ENCODE results near the gene CCDC97. TPM values are rescaled to one million over a fixed set of nuclear protein-coding genes. Genes with fewer than 3 reads are reported as not detected.

Gene CCDC97
- total RNA-seq, 1 experiment from 2014 or later: 16.3 TPM

DNA sequence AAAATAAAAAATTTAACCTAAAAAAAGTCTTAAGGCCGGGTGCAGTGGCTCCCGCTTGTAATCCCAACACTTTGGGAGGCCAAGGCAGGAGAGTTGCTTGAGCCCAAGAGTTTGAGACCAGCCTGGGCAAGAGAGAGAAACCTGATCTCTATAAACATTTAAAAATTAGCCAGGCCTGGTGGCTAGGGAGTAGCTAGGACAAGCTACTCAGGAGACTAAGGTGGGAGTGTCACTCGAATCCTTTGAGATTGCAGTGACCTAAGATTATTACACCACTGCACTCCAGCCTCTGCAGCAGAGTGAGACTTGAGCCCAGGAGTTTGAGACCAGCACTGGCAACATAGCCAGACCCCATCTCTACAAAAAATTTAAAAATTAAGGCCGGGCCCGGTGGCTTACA lies 1.1 kb downstream of the CCDC97 start:
- in situ Hi-C loops (cut with HindIII; ENCODE audit: low pct_unique_long_range_greater_than_20kb, low sequenced_read_pairs): no loop called here
- peak; percentile 40 for DNase-seq (ENCODE audit: low read depth)

DNA sequence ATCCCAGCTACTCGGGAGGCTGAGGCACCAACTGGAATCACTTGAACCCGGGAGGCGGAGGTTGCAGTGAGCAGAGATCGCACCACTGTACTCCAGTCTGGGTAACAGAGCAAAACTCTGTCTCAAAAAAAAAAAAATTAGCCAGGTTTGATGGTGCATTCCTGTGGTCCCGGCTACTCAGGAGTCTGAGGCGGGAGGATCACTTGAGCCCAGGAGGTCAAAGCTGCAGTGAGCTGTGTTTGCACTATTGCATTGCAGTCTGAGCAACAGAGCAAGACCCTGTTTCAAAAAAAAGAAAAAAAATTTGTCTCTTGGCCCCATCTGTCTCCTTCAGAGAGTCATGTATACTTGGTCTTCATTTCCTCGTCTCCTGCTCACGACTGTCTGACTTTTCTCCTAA lies 1.6 kb downstream of the CCDC97 start:
- DNase-seq (ENCODE audit: low read depth): no peak
- in situ Hi-C loops (cut with HindIII; ENCODE audit: low pct_unique_long_range_greater_than_20kb, low sequenced_read_pairs): no loop called here

DNA sequence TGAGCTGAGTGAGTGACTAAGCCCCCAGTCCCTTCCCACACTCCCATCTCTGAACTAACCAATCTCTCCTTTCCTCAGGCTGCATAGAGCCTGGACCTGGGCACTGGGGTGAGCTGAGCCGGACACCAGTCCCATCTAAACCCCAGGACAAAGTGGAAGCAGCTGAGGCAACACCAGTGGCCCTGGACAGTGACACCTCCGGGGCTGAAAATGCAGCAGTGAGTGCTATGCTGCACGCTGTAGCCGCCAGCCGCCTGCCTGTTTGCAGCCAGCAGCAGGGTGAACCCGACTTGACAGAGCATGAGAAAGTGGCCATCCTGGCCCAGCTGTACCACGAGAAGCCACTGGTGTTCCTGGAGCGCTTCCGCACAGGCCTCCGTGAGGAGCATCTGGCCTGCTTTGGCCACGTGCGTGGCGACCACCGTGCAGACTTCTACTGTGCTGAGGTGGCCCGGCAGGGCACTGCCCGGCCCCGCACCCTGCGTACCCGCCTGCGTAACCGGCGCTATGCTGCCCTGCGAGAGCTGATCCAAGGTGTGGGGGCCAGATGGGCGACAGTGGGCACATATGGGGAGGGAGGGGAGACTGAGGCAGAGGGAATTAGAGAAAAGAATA lies 6.4 kb downstream of the CCDC97 start:
- DNase-seq (ENCODE audit: low read depth): no peak
- in situ Hi-C loops (cut with HindIII; ENCODE audit: low pct_unique_long_range_greater_than_20kb, low sequenced_read_pairs): no loop called here

DNA sequence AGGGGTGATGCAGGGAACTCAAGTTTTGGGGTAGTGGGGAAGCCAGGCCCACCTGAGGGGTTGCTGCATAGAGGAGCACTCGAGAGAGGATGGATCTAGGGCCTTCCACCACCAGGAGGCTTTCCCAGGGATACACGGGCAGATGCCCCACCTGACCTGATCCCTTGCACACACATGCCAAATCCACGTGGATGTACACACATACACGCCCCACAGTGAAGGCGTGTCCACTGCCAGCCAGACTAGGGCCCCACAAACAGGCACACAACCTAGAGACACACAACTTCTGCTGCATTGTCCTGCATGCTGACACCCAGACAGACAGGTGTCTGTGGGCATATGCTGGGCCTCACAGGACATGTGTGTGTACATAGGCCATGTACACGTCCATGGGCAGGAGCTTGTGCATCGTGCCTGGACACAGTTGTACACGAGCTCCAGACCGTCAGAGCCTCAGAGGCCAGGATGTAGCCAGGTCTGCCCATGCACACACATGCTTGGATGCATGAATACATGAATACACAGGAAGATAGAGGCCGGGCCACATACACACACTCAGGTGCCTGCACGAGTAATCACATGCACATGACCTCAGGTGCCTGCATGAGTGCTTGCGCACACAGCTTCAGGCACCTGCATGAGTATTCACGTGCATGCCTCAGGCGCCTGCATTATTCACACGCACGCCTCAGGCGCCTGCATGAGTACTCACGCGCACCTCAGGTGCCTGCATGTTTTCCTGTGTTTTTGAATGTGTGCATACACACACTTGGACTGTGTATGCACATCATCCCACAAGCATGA lies 8.9 kb downstream of the CCDC97 start:
- no peak for DNase-seq (ENCODE audit: low read depth)
- in situ Hi-C loops (cut with HindIII; ENCODE audit: low pct_unique_long_range_greater_than_20kb, low sequenced_read_pairs): no loop called here

DNA sequence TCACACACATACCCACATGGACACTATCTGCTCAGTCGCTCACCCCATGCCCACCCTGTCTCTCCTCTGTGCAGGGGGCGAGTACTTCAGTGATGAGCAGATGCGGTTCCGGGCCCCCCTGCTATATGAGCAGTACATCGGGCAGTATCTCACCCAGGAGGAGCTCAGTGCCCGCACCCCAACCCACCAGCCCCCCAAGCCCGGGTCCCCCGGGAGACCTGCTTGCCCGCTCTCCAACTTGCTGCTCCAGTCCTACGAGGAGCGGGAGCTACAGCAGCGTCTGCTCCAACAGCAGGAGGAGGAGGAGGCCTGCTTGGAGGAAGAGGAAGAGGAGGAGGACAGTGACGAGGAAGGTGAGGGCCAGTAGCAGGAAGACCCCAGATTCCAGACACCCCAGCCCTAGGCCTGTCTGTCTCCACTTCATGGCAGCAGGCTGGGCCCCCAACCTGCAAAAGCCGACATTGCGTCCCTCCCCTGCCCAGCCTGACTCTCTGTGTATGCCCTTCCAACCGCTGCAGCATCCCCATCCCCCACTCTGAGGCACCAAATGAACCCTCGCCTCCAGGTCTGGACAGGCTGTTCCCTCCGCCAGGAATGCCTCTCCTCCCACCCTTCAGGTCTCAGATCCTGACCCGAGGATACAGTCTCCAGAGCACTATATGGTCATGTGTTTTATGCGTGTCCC lies 9.7 kb downstream of the CCDC97 start:
- in situ Hi-C loops (cut with HindIII; ENCODE audit: low pct_unique_long_range_greater_than_20kb, low sequenced_read_pairs): no loop called here
- DNase-seq (ENCODE audit: low read depth): no peak

DNA sequence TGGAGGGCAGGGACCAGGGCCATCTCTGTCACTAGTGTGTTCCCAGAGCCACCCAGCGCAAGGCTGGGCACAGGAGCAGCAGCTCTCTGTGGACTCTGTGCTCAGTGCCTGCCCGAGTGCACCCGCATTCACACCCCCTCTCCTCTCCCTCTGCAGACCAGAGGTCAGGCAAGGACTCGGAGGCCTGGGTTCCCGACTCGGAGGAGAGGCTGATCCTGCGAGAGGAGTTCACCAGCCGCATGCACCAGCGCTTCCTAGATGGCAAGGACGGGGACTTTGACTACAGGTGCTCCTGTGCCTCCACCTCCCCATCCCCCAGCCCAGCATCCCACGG lies 10.2 kb downstream of the CCDC97 start:
- in situ Hi-C loops (cut with HindIII; ENCODE audit: low pct_unique_long_range_greater_than_20kb, low sequenced_read_pairs): no loop called here
- DNase-seq (ENCODE audit: low read depth): no peak

- in situ Hi-C loops (cut with HindIII; ENCODE audit: low pct_unique_long_range_greater_than_20kb, low sequenced_read_pairs): no loop called here
- DNase-seq (ENCODE audit: low read depth): no peak
These were observed 10.6 kb downstream of the CCDC97 start for GRCh38 chr19:41320568-41320967.

GRCh38 chr19:41321204-41321599 lies 11.2 kb downstream of the CCDC97 start:
- in situ Hi-C loops (cut with HindIII; ENCODE audit: low pct_unique_long_range_greater_than_20kb, low sequenced_read_pairs): no loop called here
- no peak for DNase-seq (ENCODE audit: low read depth)

- in situ Hi-C loops (cut with HindIII; ENCODE audit: low pct_unique_long_range_greater_than_20kb, low sequenced_read_pairs): no loop called here
- peak; percentile 29 for DNase-seq (ENCODE audit: low read depth)
These were observed 11.8 kb downstream of the CCDC97 start for GRCh38 chr19:41321600-41322270.

DNA sequence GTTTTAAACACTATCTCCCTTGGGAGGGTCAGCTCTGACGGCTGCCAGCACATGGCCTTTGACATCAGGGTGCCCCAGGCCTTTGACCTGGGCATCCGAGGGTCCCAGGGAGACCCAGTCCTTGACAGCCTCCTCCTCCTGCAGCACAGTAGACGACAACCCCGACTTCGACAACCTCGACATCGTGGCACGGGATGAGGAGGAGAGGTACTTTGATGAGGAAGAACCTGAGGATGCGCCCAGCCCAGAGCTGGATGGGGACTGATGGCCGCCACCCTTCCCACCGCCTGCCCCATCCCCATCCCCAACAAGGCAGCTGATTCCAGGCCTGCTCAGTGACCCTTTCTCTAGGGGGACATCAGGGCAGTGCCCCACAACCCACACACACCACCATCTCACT lies 12.5 kb downstream of the CCDC97 start:
- no peak for DNase-seq (ENCODE audit: low read depth)
- in situ Hi-C loops (cut with HindIII; ENCODE audit: low pct_unique_long_range_greater_than_20kb, low sequenced_read_pairs): no loop called here

GRCh38 chr19:41323023-41323422 lies 13.1 kb downstream of the CCDC97 start:
- in situ Hi-C loops (cut with HindIII; ENCODE audit: low pct_unique_long_range_greater_than_20kb, low sequenced_read_pairs): no loop called here
- no peak for DNase-seq (ENCODE audit: low read depth)

DNA sequence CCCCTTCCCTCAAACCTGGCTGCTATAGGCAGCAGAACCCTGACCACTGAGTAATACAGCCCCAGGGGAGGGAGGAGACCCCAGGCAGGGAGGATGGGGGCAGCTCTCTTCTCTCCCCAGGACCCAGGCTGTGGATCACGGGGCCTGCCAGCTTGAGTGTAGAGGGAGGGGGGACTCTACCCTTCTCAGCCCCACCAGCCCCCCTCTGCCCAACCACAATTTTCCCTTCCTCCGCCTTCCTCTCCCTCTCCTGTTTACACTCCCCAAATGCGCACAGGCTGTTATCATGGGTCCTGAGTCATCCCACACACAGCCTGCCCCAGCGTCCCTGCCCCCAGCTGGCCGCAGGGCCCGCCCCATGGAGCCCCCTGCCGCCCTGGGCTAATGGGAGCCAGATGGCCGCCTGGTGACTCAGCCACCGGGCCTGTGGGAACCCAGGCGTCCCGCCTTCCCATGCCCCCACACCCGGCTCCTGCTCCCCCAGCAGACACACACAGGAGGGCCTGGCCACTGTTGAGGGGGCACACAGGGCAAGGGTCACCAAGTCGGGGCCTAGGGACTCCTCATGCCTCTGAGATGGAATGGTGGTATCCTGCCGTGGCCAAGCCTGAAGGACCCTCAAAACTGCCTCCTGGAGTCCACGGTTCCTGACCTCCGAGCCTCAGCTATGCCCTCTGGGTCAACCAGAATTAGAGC lies 13.6 kb downstream of the CCDC97 start:
- in situ Hi-C loops (cut with HindIII; ENCODE audit: low pct_unique_long_range_greater_than_20kb, low sequenced_read_pairs): no loop called here

GRCh38 chr19:41324231-41324702 lies 14.3 kb downstream of the CCDC97 start:
- in situ Hi-C loops (cut with HindIII; ENCODE audit: low pct_unique_long_range_greater_than_20kb, low sequenced_read_pairs): no loop called here

More for the DNA sequence above, 13.6 kb downstream of the CCDC97 start:
- peak; percentile 81 for DNase-seq (ENCODE audit: low read depth)

GRCh38 chr19:41324921-41325639 lies 15.1 kb downstream of the CCDC97 start:
- in situ Hi-C loops (cut with HindIII; ENCODE audit: low pct_unique_long_range_greater_than_20kb, low sequenced_read_pairs): no loop called here
- DNase-seq (ENCODE audit: low read depth): peak; percentile 82

More at GRCh38 chr19:41324231-41324702, 14.3 kb downstream of the CCDC97 start:
- peak; percentile 29 for DNase-seq (ENCODE audit: low read depth)

DNA sequence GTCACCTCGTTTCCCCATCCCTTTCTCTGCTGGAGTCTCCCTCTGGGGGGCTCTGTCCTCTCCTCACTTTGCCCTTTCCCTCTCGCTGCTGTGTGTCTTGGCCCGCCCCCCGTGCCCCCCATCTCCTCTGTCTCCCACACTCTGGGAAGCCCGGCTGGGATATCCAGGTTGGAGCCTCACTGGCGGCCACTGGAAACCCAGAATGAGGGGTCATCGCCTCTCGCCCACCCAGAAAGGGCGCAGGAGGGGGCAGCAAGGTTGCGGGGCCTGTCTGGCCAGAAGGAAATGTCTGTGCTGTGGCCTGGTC lies 15.6 kb downstream of the CCDC97 start:
- no peak for DNase-seq (ENCODE audit: low read depth)
- in situ Hi-C loops (cut with HindIII; ENCODE audit: low pct_unique_long_range_greater_than_20kb, low sequenced_read_pairs): no loop called here

GRCh38 chr19:41325947-41326706 lies 16.2 kb downstream of the CCDC97 start:
- peak; percentile 33 for DNase-seq (ENCODE audit: low read depth)
- in situ Hi-C loops (cut with HindIII; ENCODE audit: low pct_unique_long_range_greater_than_20kb, low sequenced_read_pairs): no loop called here

GRCh38 chr19:41327076-41327575 lies 17.2 kb downstream of the CCDC97 start:
- no peak for DNase-seq (ENCODE audit: low read depth)
- in situ Hi-C loops (cut with HindIII; ENCODE audit: low pct_unique_long_range_greater_than_20kb, low sequenced_read_pairs): no loop called here
